GM19467 (cell line): ENCODE data around the gene LAP3.
"Not testable (repeated sequence)": the region's sequence is repeated elsewhere in the genome, so short reads cannot be mapped to it uniquely, and the experiment has no call there.

Experiments used
- ATAC-seq: cut with Tn5 transposase; IDR thresholded peaks from one replicate; pipeline ENCODE4 v1.9.1; 2021; ENCODE audit warnings: mild to moderate bottlenecking, moderate library complexity; ENCODE audit not compliant: unreplicated experiment

LAP3 gene

DNA sequence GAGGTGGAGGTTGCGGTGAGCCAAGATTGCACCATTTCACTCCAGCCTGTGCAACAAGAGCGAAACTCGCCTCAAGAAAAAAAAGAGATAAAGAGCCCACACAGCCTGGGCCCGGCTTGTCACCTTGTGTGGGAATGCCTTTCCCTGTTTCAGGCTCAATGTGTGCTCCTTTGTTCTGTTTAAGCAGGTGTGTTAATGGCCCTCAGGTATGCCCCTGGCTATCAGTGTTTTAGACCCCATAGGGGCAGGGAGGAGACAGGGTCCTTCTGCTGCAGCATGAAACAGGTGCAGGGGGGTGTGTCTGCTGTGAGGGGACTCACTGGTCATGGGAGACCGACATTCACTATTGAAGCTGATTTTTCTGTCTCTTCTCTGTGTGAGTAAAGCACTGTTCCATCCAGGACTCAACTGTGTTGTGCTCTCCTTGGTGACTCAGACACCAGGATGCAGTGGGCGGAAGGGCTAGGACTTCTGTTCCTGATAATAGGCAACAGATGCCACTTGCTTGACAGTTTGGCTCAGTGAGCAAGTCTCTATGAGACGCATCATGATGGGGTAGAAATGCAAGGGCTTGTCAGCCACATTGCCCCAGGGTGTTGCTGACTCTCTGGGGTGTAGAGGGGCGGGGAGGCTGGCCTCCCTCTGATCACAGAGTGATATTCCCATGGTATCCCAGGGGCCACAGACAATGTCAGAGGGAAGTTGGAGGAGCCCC is 15.6 kb upstream of the LAP3 start:
- no peak for ATAC-seq

DNA sequence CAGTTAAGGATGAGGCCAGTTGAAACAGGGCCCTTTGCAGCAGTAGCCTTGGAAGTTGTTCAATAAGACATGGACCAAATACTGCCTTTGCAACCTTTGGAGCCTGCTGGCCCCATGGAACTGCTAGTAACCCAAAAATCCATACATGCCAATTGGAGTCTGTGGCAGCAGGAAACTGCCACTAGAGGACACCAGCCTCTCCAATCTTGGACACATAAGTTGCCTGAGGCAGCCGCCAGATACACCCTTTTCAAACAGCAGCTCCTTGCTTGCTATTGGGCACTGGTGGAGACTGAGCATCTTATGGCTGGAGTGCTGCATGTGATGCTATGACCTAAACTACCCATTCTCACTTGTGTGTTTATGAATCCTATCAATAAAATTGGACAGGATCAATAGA is 14.8 kb upstream of the LAP3 start:
- no peak for ATAC-seq

DNA sequence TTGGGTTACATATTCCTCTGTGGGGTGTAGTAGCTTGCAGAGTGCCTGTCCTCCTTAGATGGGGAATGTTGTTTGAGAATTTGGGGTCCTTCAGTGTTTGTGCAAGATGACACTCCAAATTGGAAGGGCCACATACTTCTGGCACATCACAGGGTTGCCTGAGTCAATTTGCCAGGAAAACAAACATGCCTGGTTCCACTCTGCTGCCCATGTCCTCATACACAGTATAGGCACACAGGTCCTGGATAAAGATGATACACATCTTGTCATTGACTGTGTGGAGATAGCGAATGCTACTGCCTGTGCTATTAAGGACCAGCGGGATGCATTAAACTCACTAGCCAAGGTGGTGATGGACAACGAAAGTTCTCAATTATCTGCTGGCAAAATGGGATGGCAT is 11.2 kb upstream of the LAP3 start:
- ATAC-seq: no peak

DNA sequence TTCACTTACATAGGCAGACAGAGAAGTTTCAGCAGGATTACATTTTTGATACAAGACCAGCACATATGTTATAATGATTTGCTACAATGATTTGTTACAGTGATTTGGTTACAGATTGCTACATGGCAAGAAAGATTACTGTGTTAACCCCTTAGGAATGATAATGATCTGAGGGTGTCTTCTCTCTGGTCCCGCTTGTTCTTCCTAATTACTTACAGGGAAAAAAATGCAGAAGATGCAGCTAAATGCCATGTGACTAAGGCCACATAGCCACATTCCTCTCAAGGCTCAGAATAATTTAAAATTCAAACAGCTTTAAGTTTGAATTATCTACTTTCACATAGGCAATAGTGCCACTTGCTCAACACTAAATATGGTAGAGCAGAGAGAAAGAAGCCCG is 9.7 kb upstream of the LAP3 start:
- ATAC-seq: no peak

DNA sequence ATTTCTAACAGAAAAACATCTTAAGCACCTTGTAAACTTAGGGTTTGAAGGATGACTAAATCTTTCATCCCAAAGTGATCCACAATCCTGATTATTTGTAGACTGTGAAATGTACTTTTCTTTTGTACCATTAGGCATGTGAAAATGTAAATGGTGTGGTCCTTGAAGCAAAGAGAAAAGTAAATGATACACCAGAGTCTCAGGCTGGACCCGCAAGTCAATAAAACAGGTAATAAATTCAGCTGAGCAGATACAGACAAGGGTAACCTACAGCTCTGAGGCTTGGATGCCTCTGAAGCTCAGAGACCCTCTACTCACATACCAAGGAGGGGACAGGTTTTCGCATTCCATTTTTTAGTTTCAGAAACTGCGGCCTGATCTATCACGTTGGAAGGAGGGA is 2.8 kb upstream of the LAP3 start:
- ATAC-seq: no peak

DNA sequence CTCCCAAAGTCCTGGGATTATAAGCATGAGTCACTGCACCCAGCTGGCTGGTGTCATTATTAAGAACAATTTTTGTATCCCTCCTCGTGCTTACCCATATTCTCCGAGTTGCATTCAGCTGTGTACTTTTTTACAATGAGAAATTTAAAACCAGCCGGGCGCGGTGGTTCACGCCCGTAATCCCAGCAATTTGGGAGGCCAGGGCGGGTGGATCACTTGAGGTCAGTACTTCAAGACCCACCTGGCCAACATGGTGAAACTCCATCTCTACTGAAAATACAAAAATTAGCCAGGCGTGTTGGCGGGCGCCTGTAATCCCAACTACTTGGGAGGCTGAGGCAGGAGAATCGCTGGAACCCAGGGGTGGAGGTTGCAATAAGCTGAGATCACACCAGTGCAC is 1.8 kb upstream of the LAP3 start:
- not testable (repeated sequence) for ATAC-seq

DNA sequence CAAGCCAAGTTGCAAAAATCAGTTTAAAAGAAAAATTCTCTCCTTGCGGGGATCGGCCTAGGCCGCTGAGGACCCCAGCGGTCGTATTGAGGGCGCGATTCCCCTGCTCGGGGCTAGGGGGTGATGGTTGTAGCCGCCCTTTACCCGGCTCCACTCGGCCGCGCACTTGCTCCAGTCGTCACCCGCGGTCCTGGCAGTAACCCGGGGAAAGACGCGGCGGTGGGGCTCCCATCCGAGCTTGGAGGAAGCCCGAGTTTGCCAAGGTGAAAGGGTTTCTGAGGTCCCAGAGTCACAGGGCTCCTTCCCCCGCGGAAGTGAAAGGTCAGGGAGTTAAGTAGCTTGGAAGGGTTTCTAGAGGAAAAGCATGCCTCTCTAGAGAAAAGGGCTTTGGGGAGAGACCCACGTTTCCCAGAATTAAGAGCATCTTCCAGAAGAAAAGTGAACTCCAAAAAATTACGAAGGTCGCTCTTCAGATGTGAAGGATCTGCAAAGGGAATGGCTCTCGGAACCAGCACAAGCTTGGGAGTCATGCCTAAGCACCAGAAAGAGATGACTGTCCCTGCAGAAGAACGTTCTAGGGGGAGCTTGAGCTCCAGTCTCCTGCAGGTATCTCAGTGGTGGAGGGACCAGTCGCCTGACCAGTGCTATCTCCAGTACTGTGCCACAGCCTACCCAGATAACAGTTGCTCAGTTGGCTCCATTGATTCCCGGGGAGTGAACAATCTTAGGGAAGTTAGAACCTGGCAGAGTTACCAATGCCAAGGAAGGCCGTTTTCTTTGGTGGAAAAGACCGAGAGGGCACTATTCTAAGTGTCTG is 875 bp downstream of the LAP3 start:
- peak; percentile 1 for ATAC-seq

DNA sequence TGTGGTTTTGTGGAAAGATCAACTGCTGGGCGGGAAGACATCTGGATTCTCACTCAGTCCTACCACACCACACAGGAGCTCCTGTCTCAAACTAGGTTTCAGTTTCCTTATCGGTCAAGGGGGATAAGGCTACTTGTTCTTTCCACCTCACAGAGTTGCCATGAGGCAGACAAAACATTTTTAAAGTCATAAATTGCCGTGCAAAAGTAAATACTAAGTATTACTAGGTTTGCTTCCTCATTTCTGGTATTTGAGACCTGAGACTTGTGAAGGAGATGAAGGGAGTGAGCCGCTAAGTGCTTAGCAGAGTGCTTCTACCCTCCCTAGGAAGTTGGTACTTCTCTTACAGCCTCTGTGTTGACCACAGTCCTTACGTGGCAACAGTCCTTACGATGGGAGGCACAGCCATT is 1.5 kb downstream of the LAP3 start:
- peak; percentile 29 for ATAC-seq

DNA sequence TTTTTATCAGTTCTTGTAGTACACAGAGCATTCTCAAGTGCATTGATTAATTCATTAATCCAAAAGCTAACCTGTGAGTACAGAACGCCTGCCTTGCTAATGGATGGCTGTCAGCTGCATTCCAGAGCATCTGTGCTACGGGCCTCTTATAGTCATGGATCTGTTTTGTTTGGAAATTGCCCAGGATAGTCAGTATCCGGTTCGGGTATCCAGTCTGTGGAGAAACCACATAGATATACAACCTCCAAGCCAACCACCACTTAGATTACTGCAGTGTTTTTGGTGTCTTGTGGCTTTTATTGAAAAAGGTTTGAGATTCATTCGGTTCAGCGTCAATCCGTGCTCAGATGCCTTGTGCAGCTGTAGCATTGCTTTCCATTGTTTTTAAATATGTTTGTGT is 4.0 kb downstream of the LAP3 start:
- no peak for ATAC-seq

DNA sequence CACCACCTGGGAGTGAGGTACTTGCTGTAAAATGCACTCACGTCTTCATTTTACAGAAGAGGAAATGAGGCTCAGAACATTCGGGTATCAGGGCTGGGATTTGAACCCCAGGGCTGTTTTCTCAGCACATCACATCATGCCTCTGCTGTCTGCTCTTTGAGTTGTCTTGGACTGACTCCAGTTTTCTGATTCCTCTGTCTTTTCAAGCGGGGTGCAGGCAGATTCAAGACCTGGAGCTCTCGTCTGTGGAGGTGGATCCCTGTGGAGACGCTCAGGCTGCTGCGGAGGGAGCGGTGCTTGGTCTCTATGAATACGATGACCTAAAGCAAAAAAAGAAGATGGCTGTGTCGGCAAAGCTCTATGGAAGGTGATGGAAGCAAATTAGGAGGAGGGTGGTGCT is 6.3 kb downstream of the LAP3 start:
- no peak for ATAC-seq

DNA sequence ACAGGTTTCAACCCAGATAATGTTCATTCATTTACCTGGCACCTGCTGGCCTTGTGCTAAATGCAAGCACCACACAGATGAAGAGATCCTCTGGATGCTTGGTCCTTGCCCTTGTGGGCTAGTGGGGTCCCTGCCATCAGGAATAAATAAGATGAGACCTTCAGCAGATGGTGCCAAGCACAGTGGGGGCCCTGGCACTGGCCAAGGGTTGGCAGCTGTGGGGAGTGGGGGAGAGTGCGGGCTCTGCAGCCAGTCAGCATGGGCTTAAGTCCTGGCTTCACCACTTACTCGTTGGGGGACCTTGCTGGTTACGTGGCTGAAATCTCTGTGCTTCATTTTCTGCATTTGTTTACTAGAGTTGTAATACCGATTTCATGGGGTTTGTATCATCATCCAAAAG is 6.9 kb downstream of the LAP3 start:
- ATAC-seq: no peak

DNA sequence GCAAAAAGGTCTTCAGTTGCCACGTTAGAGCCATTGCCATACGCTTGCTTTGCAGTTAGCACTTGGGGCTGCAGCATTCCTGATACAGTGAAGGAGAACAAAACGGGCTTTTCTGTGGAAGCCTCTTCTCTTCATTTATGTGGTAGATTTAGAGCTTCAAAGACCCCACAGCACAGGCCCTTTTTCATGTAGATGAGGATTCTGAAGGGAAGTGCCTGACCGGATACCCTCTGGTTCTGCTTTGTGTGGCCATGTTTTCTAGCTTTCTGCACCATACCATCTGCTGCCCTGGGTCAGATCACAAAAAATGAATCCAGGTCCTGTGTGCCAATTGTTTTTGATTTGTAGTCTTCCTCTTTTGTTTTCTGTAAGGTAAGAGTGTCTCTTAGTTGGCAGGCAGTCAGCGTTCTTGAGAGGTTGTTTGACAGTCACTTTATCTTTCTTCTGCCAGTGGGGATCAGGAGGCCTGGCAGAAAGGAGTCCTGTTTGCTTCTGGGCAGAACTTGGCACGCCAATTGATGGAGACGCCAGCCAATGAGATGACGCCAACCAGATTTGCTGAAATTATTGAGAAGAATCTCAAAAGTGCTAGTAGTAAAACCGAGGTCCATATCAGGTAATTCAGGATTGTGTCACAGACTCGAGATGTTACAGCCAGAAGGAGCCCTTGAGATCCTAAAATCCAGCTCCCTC is 7.7 kb downstream of the LAP3 start:
- ATAC-seq: no peak

DNA sequence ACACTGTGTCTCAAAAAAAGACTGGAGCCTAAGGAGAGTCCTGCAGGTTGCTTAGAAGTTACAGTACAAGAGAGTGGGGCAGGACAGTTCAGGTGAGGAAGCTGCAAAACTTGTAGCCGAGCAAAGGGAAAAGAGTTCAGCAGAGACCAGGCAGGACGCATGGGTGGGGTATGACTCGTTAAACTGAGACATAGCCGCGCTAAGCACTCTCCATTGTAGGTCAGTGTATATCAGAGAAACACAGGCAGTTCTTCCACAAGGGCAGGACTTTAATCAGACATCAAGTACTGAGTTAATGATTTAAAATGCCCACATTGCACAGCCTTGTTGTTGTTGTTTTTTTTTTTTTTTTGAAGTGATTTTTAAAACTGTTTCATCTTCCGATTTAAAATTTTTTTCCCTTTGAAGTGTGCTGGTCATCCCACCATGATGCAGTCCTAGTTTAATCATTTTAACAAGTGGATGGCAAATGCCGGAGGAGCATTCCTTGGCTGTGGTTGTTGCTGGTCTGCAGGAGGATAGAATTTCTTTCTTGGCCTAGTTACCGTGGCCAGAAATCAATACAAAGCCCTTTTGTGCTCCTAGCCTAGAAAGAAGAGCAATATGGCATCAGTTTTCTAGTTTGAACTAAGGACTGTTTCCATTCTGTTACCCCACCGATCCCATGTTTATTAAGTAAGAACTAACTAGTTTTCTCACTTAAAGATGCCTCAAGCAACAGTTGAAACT is 10.3 kb downstream of the LAP3 start:
- no peak for ATAC-seq

DNA sequence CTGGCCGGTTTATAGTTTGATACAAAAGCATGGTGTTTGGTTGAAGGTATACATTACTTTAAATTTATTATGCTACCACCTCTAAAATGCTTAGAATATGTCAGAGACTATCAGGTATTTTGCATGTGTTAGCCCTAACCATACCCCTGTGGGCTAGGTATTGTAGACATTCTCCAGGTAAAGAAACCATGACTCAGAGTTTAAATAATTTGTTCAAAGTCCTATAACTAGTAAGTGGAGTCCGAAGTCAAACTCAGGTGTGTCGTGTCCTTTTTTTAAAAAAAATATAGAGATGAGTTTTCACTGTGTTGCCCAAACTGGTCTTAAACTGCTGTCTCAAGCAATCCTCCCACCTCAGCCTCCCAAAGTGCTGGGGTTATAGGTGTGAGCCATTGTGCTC is 12.4 kb downstream of the LAP3 start:
- no peak for ATAC-seq

DNA sequence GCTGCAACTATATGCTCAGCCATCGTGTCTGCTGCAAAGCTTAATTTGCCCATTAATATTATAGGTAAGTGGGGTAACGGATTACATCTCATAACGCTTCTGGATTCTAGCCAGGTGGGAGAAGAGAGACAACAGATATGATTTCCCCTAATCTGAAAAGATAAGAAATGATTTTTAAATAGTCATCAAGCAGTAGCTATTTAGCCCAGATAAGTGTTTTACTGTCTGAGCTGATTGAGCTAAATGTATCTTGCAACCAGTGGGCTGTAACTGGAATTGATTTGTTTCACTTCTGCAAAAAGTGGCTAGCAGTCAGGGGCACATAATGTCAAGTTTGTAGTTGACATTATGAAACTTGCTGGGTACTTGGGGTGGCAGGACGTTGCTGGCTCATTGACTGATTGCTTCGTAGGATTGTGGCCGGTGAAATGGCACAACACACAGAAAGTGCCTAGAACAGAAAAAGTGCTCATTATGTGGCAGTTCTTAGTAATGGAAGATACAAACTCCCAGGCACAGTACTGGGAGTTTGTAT is 18.5 kb downstream of the LAP3 start:
- peak; percentile 80 for ATAC-seq

DNA sequence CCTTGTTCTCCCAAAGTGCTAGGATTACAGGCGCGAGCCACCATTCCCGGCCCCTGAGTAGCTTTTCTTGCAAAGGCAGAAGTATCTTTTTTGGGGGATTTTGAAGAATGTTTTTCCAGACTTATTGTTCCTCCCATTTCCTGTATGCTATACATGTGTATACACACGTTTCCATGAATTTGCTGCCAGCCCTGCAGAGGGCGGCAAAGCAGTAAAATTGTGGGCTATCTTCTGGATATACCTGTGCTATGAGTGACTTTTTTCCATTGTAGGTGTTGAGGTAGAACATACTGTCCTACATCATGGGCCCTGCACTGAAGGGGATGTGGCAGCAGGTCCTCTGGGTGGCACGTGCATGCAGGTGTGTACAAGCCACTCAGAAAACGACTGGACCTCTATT is 20.5 kb downstream of the LAP3 start:
- ATAC-seq: no peak

DNA sequence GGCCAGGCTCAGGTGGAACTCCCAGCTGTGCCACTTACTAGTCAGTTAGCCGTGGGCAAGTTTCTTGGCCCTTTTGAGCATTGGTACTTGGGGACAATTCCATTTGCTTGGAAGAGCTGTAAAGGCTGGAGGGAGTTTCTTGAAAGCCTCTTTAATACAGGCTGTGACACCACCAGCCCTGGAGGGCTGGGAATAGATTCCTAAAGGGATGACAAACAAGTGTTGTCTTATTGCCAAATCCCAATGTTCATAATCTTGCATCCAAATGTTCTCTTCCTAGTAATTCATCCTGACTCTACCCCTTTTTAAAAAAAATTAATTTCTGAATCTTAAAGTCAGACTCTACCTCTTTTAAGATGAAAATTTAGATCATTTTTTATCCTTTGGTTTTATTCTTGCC is 22.8 kb downstream of the LAP3 start:
- ATAC-seq: no peak

DNA sequence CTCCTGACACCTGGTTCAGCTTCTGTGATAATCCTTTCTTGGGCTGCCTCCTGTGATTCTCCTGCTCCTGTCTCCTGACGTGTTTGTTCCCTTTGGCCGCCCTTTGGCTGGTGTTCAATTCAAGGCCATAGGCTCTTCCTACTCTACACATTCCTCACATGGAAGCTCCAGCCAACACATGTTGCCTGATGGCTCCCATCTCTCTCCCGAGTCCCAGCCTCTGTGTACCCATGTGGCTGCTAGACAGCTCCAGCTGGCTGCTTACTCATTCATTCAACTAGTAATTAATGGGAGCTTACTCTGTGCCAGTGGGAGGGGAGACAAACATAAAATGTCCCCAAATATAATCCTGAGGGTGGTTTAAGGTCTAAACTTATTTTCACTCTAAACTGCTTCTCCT is 28.2 kb downstream of the LAP3 start:
- ATAC-seq: no peak

DNA sequence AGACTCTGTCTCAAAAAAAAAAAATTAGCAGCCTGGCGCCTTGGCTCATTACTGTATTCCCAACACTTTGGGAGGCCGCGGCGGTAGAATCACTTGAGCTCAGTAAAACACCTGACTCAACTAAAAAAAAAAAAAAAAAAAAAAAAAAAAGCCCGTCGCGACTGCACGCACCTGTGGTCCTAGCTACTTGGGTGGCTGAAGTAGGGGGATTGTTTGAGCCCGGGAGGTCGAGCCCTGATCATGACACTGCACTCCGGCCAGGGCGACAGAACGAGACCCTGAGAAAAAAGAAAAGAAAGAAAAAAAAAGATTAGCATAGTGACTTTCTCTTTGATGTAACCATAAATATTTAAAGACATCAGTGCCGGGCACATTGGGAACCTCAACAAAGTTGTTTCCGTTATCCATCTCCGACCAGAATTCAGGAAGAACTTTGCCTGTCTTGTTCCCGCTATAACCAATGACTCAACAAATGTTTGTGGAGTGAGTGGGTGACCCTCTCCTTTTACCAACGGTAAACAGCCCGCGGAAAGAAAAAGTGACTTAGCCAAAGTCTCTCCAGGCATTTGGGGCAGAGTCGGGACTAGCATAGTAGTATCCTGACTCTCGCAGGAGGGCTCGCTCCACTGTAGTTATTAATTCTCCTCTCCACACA is 36.9 kb downstream of the LAP3 start:
- peak; percentile 39 for ATAC-seq
